ENCODE data around the gene PP2D1.
A peak's percentile ranks its signal among the peaks of the same experiment; 100 is the strongest.
"Not testable (repeated sequence)": the region's sequence is repeated elsewhere in the genome, so short reads cannot be mapped to it uniquely, and the experiment has no call there.

PP2D1 gene

GRCh38 chr3:19967812-19968211 lies 44.3 kb downstream of the PP2D1 start:
- no peak for DNase-seq (ENCODE audit: low read depth, low spot score)

GRCh38 chr3:19967208-19967607 lies 44.9 kb downstream of the PP2D1 start:
- no peak for DNase-seq (ENCODE audit: low read depth, low spot score)

- no peak for DNase-seq (ENCODE audit: low read depth, low spot score)
Measured at GRCh38 chr3:19961960-19962359, 50.1 kb downstream of the PP2D1 start.

GRCh38 chr3:19960696-19961095 lies 51.4 kb downstream of the PP2D1 start:
- DNase-seq (ENCODE audit: low read depth, low spot score) = no peak

- no peak for DNase-seq (ENCODE audit: low read depth, low spot score)
Measured at GRCh38 chr3:19959505-19959904, 52.6 kb downstream of the PP2D1 start.

GRCh38 chr3:19957354-19957753 lies 54.7 kb downstream of the PP2D1 start:
- DNase-seq (ENCODE audit: low read depth, low spot score) = not testable (repeated sequence)

GRCh38 chr3:19954676-19955075 lies 57.4 kb downstream of the PP2D1 start:
- DNase-seq (ENCODE audit: low read depth, low spot score) = no peak

- no peak for DNase-seq (ENCODE audit: low read depth, low spot score)
Measured at GRCh38 chr3:19950316-19950715, 61.7 kb downstream of the PP2D1 start.

GRCh38 chr3:19948226-19948591 lies 63.9 kb downstream of the PP2D1 start:
- DNase-seq (ENCODE audit: low read depth, low spot score) = no peak

- DNase-seq (ENCODE audit: low read depth, low spot score) = peak; percentile 68
Measured at GRCh38 chr3:19947549-19948225, 64.4 kb downstream of the PP2D1 start.

- peak; percentile 99 for DNase-seq (ENCODE audit: low read depth, low spot score)
Measured at GRCh38 chr3:19946832-19947548, 65.1 kb downstream of the PP2D1 start, which contains the start of gene RAB5A. Gene RAB5A (plus strand): TSS chr3:19947097. CDS start chr3:19950899, 3,802 bp downstream.

- peak; percentile 5 for DNase-seq (ENCODE audit: low read depth, low spot score)
Measured at GRCh38 chr3:19945969-19946831, 65.9 kb downstream of the PP2D1 start.

- DNase-seq (ENCODE audit: low read depth, low spot score) = no peak
Measured at GRCh38 chr3:19945534-19945933, 66.5 kb downstream of the PP2D1 start.

GRCh38 chr3:19940643-19941042 lies 71.4 kb downstream of the PP2D1 start:
- DNase-seq (ENCODE audit: low read depth, low spot score) = no peak

GRCh38 chr3:19938295-19938627 lies 73.8 kb downstream of the PP2D1 start:
- no peak for DNase-seq (ENCODE audit: low read depth, low spot score)

GRCh38 chr3:19937459-19938294 lies 74.4 kb downstream of the PP2D1 start:
- DNase-seq (ENCODE audit: low read depth, low spot score) = peak; percentile 64
